Neural cell (in vitro differentiated cells): Measurements from ENCODE around the gene GCNA.

Source experiments
- CTCF ChIP-seq: fragments of 450-650 bp; IDR thresholded peaks from 2 replicates; pipeline ENCODE4 v1.5.1; 2014; ENCODE audit warnings: antibody characterized with exemption, mild to moderate bottlenecking, moderate library complexity; ENCODE audit not compliant: poor library complexity, severe bottlenecking
- EP300 ChIP-seq: fragments of 450-650 bp; conservative IDR thresholded peaks from 2 replicates; pipeline ENCODE4 v1.6.1; 2014; ENCODE audit warnings: antibody characterized with exemption, mild to moderate bottlenecking, moderate library complexity; ENCODE audit not compliant: poor library complexity, severe bottlenecking
- EZH2 ChIP-seq: fragments of 200-600, 300-800 bp; shearing (Covaris generic), sonication (generic); IDR thresholded peaks from 2 replicates; pipeline ENCODE4 v1.6.1; 2014; ENCODE audit warnings: antibody characterized with exemption, low read length, borderline replicate concordance, mild to moderate bottlenecking; ENCODE audit not compliant: insufficient read depth, poor library complexity, severe bottlenecking
- MXI1 ChIP-seq: fragments of 450-650 bp; conservative IDR thresholded peaks from 2 replicates; pipeline ENCODE4 v1.6.1; 2014; ENCODE audit warnings: antibody characterized with exemption, mild to moderate bottlenecking; ENCODE audit not compliant: poor library complexity, severe bottlenecking
- POLR2AphosphoS5 ChIP-seq: IDR thresholded peaks from 2 replicates; pipeline ENCODE4 v1.6.1; 2012
- REST ChIP-seq: IDR thresholded peaks from 2 replicates; pipeline ENCODE4 v1.6.1; 2012; ENCODE audit warnings: borderline replicate concordance
- TAF1 ChIP-seq: IDR thresholded peaks from 2 replicates; pipeline ENCODE4 v1.6.1; 2012; ENCODE audit warnings: low read depth

GRCh38 chrX:71579990-71580380 lies 1.7 kb downstream of the GCNA start:
- TF ChIP-seq CTCF: no peak
- no peak for TF ChIP-seq MXI1
- TF ChIP-seq POLR2AphosphoS5: no peak
- TF ChIP-seq EZH2: no peak
- TF ChIP-seq TAF1: no peak
- no peak for TF ChIP-seq EP300
- no peak for TF ChIP-seq REST
